ENCODE measurements around the gene TRPV6. TPM values are rescaled to one million over a fixed set of nuclear protein-coding genes. Genes with fewer than 3 reads are reported as not detected.

Gene TRPV6
- polyA plus RNA-seq, 3 donors = 0.44 TPM; not detected in 2

DNA sequence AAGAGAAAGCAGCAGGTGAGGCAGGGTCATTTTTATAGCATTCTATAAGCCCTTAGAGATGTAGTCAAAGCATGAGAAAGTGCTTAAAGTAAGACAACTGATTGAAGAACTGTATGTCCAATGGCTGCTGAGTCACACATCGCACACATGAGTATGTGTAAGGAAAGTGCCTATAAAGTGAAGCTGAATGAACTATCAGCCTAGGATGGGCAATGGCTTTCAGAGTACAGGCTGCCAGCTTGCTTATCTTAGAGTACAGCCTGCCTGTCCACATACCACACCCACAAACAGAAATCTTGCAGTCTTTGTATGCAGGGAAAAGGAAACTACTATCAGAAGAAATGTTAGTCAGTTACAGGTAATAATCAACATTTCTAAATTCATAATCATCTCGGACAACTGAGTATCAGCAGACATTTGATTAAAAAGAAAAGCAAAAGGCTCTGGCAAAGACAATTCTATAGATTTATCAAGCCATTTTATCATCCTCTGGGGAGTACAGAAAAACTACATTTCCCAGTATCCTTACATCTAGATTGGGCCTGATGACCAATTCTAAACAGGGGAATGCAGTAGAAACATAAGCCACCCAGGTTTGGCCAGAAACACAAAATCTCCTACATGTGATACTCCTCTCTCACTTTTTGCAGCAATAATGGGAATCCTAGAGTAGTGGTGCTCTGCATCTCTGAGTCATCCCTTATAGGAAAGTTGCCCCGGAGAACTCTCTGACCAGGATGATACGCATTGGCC is 46.9 kb downstream of the TRPV6 start:
- H3K36me3 ChIP-seq (replicated peaks in 1 of 2; ENCODE audit: control insufficient read depth in 1 of 2, insufficient read depth in 2 of 2, low read length in 2 of 2) = no peaks in the 10 kb centered on the region
- Mint-ChIP-seq H3K27ac (peak overlapping the region in 1 of 7 donors; percentile 17), H3K4me3 (no peak overlapping the region), H3K4me1 (no peaks in the 10 kb centered on the region), H3K27me3 (ENCODE audit: low read depth in 3 of 3) (peaks cover 0 to 1% (median 0%) of the 10 kb centered on the region in 3 donors), H3K9me3 (no peaks in the 10 kb centered on the region), H3K36me3 (no peaks in the 10 kb centered on the region)
- H4K20me1 ChIP-seq (ENCODE audit: insufficient read depth, low read length) = no peaks in the 10 kb centered on the region
- DNase-seq = no peak
- H3K9ac ChIP-seq (ENCODE audit: insufficient read depth, low read length, poor library complexity, severe bottlenecking) = no peak overlapping the region
- intact Hi-C loops (cut with micrococcal nuclease) = no loop called here
- H3K4me1 ChIP-seq (ENCODE audit: control insufficient read depth in 1 of 2, insufficient read depth in 2 of 2, low read length in 2 of 2) = no peaks in the 10 kb centered on the region
- no CpG with 5 or more reads among the region's 4 CpGs for WGBS (ENCODE audit: insufficient coverage)
- H3K27me3 ChIP-seq (ENCODE audit: control insufficient read depth in 2 of 2, insufficient read depth in 2 of 2, low read length in 2 of 2) = no peaks in the 10 kb centered on the region
- H3K27ac ChIP-seq (ENCODE audit: low read depth in 1 of 2, low read length in 2 of 2) = no peak overlapping the region
- H3K4me3 ChIP-seq (replicated peaks in 1 of 3; ENCODE audit: low read depth in 2 of 3, low read length in 3 of 3) = no peak overlapping the region
- H2AFZ ChIP-seq (ENCODE audit: insufficient read depth, low read depth, low read length, poor library complexity, severe bottlenecking) = no peak overlapping the region
- no peaks in the 10 kb centered on the region for H3K9me3 ChIP-seq (replicated peaks in 1 of 2; ENCODE audit: control insufficient read depth in 1 of 2, insufficient read depth in 1 of 2, low read length in 2 of 2)
- no peaks in the 10 kb centered on the region for H3K79me2 ChIP-seq (ENCODE audit: insufficient read depth, low read length)
- no peak overlapping the region for H3K4me2 ChIP-seq (replicated peaks; ENCODE audit: extremely low read depth, low read length, poor library complexity, severe bottlenecking)
- TF ChIP-seq, protein P1, sequence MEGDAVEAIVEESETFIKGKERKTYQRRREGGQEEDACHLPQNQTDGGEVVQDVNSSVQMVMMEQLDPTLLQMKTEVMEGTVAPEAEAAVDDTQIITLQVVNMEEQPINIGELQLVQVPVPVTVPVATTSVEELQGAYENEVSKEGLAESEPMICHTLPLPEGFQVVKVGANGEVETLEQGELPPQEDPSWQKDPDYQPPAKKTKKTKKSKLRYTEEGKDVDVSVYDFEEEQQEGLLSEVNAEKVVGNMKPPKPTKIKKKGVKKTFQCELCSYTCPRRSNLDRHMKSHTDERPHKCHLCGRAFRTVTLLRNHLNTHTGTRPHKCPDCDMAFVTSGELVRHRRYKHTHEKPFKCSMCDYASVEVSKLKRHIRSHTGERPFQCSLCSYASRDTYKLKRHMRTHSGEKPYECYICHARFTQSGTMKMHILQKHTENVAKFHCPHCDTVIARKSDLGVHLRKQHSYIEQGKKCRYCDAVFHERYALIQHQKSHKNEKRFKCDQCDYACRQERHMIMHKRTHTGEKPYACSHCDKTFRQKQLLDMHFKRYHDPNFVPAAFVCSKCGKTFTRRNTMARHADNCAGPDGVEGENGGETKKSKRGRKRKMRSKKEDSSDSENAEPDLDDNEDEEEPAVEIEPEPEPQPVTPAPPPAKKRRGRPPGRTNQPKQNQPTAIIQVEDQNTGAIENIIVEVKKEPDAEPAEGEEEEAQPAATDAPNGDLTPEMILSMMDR (IDR thresholded peaks at IDR 0.05) = no peak

DNA sequence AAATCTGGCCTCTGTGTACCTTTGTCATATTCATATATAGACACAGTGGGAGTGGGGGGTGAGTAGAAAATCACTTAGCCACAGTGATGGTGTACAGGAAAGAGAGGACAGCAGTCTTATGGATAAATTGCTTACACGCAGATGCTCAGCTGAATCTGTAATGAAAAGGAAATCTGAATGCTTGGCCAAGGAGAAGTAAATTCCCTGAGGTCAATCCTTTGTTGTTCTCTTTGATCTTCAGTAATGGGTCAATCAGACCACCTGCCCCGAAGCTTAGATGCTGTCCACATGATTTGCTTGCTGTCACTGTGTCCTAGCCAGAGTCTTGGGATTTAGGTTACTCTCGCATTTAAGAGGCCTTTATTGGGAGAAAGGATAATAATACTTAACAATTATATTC is 49.1 kb downstream of the TRPV6 start:
- no peak overlapping the region for H3K9ac ChIP-seq (ENCODE audit: insufficient read depth, low read length, poor library complexity, severe bottlenecking)
- DNase-seq = no peak
- Mint-ChIP-seq H3K36me3 (no peaks in the 10 kb centered on the region), H3K4me1 (peaks cover 10% of the 10 kb centered on the region), H3K27ac (peak overlapping the region in 1 of 7 donors; percentile 3), H3K27me3 (ENCODE audit: low read depth in 3 of 3) (peaks cover 0 to 1% (median 0%) of the 10 kb centered on the region in 3 donors), H3K4me3 (no peak overlapping the region), H3K9me3 (no peaks in the 10 kb centered on the region)
- H3K4me3 ChIP-seq (replicated peaks in 1 of 3; ENCODE audit: low read depth in 2 of 3, low read length in 3 of 3) = no peak overlapping the region
- no peak overlapping the region for H3K27ac ChIP-seq (ENCODE audit: low read depth in 1 of 2, low read length in 2 of 2)
- H3K4me1 ChIP-seq (ENCODE audit: control insufficient read depth in 1 of 2, insufficient read depth in 2 of 2, low read length in 2 of 2) = no peaks in the 10 kb centered on the region
- H4K20me1 ChIP-seq (ENCODE audit: insufficient read depth, low read length) = no peaks in the 10 kb centered on the region
- no peaks in the 10 kb centered on the region for H3K27me3 ChIP-seq (ENCODE audit: control insufficient read depth in 2 of 2, insufficient read depth in 2 of 2, low read length in 2 of 2)
- H3K36me3 ChIP-seq (replicated peaks in 1 of 2; ENCODE audit: control insufficient read depth in 1 of 2, insufficient read depth in 2 of 2, low read length in 2 of 2) = no peaks in the 10 kb centered on the region
- H2AFZ ChIP-seq (ENCODE audit: insufficient read depth, low read depth, low read length, poor library complexity, severe bottlenecking) = no peak overlapping the region
- no peaks in the 10 kb centered on the region for H3K9me3 ChIP-seq (replicated peaks in 1 of 2; ENCODE audit: control insufficient read depth in 1 of 2, insufficient read depth in 1 of 2, low read length in 2 of 2)
- H3K4me2 ChIP-seq (replicated peaks; ENCODE audit: extremely low read depth, low read length, poor library complexity, severe bottlenecking) = no peak overlapping the region
- no peaks in the 10 kb centered on the region for H3K79me2 ChIP-seq (ENCODE audit: insufficient read depth, low read length)
- TF ChIP-seq, protein P1 (IDR thresholded peaks at IDR 0.05) = no peak
- intact Hi-C loops (cut with micrococcal nuclease) = no loop called here
- WGBS (ENCODE audit: insufficient coverage) = 100% methylated on average over 1 of the region's 3 CpGs

Measured in CD14-positive monocyte (primary cell).